AML-193 (cell line): ENCODE results near the gene AGBL4.
A peak's percentile ranks its signal among the peaks of the same experiment; 100 is the strongest.
"Not testable (repeated sequence)": the region's sequence is repeated elsewhere in the genome, so short reads cannot be mapped to it uniquely, and the experiment has no call there.

Experiments used
- DNase-seq, 2 experiments: peaks; one replicate each; lab custom pipeline; 2025; lab: John Stamatoyannopoulos, UW

AGBL4 gene

GRCh38 chr1:48540587-48540986 lies 1483.2 kb downstream of the AGBL4 start:
- no peak for DNase-seq

- no peak for DNase-seq
Measured at GRCh38 chr1:48536477-48536876, 1487.3 kb downstream of the AGBL4 start.

- no peak for DNase-seq
Measured at GRCh38 chr1:48532976-48533375, 1490.8 kb downstream of the AGBL4 start.

GRCh38 chr1:48530727-48531351 lies 1492.9 kb downstream of the AGBL4 start:
- DNase-seq = peak; percentile 46 to 55

GRCh38 chr1:48527051-48527450 lies 1496.7 kb downstream of the AGBL4 start:
- DNase-seq = no peak

GRCh38 chr1:48526008-48526710 lies 1497.6 kb downstream of the AGBL4 start:
- DNase-seq = no peak

- DNase-seq = no peak
Measured at GRCh38 chr1:48524892-48525467, 1498.8 kb downstream of the AGBL4 start.

- no peak for DNase-seq
Measured at GRCh38 chr1:48523558-48523957, 1500.2 kb downstream of the AGBL4 start.

- not testable (repeated sequence) for DNase-seq
Measured at GRCh38 chr1:48519896-48520295, 1503.9 kb downstream of the AGBL4 start.

GRCh38 chr1:48506870-48507269 lies 1516.9 kb downstream of the AGBL4 start:
- DNase-seq = no peak

- DNase-seq = no peak
Measured at GRCh38 chr1:48500541-48501450, 1523.0 kb downstream of the AGBL4 start.

- DNase-seq = no peak
Measured at GRCh38 chr1:48499211-48499735, 1524.5 kb downstream of the AGBL4 start.

GRCh38 chr1:48498096-48498791 lies 1525.5 kb downstream of the AGBL4 start:
- peak; percentile 47 to 48 for DNase-seq

- no peak for DNase-seq
Measured at GRCh38 chr1:48495911-48496310, 1527.8 kb downstream of the AGBL4 start.

- DNase-seq = no peak
Measured at GRCh38 chr1:48495166-48495565, 1528.6 kb downstream of the AGBL4 start.

GRCh38 chr1:48493970-48494769 lies 1529.6 kb downstream of the AGBL4 start:
- no peak for DNase-seq

- no peak for DNase-seq
Measured at GRCh38 chr1:48493041-48493440, 1530.7 kb downstream of the AGBL4 start.

- no peak for DNase-seq
Measured at GRCh38 chr1:48492392-48492791, 1531.4 kb downstream of the AGBL4 start.

- no peak for DNase-seq
Measured at GRCh38 chr1:48488721-48489120, 1535.0 kb downstream of the AGBL4 start.
